Ovary (tissue), 3 donors: ENCODE results near the gene RAP2B.

Experiments
- CTCF ChIP-seq, 3 donors: fragments of 450-650 bp in 2 of 3; fragments of 200-600 bp in 1 of 3; IDR thresholded peaks; one replicate each; pipeline versions ENCODE4 v1.5.1 to v1.8.0; 2016 to 2022; ENCODE audit warnings: antibody characterized with exemption in 3 of 3, mild to moderate bottlenecking in 1 of 3
- POLR2A ChIP-seq: fragments of 450-650 bp; IDR thresholded peaks from one replicate; pipeline ENCODE4 v1.6.1; 2017; ENCODE audit warnings: antibody characterized with exemption, mild to moderate bottlenecking, moderate library complexity
- donor health status: DM: no; HTN: no; CAD: no.

GRCh38 chr3:153162513-153163392 is 727 bp downstream of the RAP2B start:
- TF ChIP-seq CTCF (IDR thresholded peaks at IDR 0.05) (no peak), POLR2A (peak; percentile 5)
